NCI-H1092 treated with DMSO at 0.1 percent for 48 hours (cell line): ENCODE measurements around the gene TDRD12.
"Not testable (repeated sequence)": the region's sequence is repeated elsewhere in the genome, so short reads cannot be mapped to it uniquely, and the experiment has no call there.

Source experiments
- DNase-seq: peaks from one replicate; lab custom pipeline; 2025; lab: John Stamatoyannopoulos, UW

The TDRD12 gene

DNA sequence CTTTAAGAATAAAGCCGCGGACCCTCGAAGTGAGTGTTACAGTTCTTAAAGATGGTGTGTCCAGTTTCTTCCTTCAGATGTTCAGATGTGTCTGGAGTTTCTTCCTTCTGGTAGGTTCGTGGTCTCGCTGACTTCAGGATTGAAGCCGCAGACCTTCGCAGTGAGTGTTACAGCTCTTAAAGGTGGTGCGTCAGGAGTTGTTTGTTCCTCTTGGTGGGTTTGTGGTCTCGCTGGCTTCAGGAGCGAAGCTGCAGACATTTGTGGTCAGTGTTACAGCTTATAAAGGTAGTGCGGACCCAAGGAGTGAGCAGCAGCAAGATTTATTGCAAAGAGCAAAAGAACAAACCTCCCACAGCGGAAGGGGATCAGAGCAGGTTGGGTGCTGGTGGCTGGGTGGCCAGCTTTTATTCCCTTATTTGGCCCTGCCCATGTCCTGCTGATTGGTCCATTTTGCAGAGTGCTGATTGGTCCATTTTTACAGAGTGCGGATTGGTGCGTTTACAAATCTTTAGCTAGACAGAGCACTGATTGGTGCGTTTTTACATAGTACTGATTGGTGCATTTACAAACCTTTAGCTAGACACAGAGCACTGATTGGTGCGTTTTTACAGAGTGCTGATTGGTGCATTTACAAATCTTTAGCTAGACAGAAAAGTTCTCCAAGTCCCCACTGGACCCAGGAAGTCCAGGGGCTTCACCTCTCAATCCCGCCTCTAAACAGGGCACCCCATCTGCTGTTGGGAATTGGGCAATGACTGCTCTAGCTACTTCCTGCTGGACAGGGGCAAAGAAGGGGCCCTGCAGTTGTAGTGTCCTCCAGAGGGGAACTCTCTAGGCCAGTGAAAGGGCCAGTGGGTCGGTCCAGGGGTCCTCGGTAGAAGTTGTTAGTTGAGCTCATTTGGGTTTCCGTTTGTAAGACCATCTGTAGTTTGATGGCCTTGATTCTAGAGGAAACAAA, 26.1 kb upstream of the TDRD12 start:
- DNase-seq = not testable (repeated sequence)

DNA sequence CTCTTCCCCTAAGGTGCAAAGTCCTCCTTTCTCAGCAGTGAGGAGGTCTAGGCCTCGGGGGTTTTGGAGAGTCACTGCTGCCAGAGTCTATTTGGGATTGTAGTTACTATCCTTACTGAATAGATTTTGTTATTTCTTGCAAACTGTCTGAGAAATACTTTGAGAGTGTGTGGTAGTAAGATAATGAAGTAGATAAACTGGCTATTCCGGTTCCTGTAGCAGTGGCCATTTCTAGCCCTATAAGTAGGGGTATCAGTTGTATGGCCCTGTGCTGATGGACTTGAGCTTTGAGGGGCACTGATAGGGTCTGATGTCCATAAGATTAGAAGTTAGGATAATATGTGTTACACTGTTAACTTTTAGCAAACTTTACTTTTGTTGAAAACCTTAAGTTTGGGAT, 25.3 kb upstream of the TDRD12 start:
- DNase-seq = not testable (repeated sequence)

DNA sequence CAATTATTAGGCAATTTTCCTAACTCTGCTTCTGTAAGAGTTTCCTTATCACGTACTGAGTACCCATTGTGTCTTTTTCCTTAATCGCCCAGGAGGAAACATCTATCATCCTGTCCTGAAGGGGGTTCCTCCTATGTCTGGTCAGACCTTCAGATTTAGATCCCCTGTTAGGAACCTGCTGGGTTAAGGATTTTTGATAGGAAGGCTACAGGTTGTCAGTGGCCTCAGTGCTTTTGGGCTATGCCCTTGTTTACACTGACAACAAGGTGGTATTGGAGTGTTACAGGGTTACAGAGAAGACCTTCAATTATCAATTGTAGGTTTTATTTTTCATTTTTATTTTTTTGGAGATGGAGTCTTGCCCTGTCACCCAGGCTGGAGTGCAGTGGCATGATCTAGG, 24.7 kb upstream of the TDRD12 start:
- DNase-seq = not testable (repeated sequence)

DNA sequence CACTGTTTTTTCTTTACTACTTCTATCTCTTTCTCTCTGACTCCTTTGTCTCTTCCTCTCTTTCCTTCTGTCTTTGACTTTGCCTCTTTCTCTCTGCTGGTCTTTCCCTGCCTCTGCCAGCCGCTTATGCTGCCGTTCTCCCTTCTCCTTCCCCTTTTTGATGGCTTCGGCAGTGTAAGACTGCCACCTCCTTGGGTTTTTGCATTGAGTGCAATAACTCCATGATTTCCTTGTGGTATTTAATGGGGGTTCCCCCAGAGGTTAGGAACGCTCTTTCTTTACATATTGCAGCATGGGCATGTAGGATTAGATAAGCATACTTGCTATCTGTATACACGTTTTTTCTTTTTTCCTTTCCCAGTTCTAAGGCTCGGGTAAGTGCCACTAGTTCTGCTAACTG, 24.1 kb upstream of the TDRD12 start:
- not testable (repeated sequence) for DNase-seq

DNA sequence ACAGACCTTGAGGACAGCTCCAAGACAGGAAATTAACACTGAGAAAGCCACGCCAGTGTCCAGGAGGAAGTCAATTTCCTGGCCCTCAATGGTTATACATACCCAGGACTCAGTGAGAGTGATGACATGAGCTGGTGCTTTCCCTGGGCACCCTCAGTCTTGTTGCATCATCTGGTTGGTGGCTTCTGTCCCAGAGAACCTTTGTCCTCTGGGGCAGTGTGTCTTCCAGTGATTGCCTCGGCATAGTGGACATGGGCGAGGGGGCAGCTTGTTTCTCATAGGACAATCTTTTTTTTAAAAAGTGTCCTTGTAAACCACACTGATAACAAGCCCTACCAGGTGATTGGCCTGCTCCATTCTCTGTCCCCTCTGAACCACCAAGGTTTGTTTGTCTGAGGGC, 22.8 kb upstream of the TDRD12 start:
- DNase-seq = not testable (repeated sequence)

DNA sequence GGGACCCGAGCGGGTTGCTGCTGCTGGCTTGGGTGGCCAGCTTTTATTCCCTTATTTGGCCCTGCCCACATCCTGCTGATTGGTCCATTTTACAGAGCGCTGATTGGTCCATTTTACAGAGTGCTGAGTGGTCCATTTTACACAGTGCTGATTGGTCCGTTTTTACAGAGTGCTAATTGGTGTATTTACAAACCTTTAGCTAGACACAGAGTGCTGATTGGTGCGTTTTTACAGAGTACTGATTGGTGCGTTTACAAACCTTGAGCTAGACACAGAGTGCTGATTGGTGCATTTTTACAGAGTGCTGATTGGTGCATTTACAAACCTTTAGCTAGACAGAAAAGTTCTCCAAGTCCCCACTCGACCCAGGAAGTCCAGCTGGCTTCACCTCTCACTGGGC, 19.4 kb upstream of the TDRD12 start:
- DNase-seq = not testable (repeated sequence)

DNA sequence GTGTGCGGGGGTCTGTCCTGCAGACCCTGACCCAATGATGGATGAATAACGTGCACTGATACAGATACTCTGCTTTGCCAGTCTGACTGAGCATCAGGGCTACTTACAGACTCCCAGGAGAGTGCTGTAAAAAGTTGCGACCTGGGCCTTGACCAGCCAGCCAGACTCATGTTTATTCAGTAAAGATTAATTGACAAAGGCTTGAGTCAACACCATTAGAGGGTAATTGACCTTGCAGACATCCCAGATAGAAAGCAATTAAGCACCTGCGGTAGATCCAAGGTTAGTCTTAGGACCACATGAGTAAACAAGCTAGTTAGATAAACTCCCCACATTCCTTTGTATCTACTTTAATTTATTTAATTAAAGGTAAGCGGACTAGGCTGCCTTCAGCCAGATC, 17.6 kb upstream of the TDRD12 start:
- peak; percentile 12 for DNase-seq

DNA sequence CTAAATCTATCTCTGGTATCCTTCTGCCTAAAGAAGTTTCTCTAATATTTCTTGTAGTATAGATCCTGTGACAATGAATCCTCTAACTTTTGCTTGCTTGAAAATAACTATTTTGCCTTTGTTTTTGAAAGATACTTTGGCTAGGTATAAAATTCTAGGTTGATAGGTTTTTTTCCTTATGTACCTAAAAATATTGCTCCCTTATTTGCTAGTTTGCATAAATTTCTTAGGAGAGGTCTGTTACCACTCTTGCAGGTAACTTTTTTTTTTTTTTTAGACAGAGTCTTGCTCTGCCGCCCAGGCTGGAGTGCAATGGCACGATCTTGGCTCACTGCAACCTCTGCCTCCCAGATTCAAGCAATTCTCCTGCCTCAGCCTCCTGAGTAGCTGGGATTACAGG, 15.6 kb upstream of the TDRD12 start:
- DNase-seq = not testable (repeated sequence)

DNA sequence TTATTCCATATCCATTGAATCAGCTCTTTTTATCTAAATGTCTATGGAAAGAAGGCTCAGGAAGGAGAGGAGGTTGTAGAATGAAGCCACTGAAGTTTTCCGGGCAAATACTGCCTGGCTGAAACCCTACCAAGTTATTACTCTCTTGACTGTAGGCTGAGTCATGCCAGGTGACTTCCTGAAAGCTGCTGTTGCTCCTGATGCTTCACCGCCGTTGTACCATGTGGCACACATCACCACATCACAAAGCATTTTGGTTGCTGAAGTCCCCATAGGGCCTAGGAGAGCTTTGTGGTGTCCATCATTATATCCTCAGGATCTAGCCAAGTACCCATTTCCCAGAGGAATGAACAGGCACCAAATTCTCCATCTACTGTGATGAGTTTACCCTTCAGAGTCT, 11.1 kb upstream of the TDRD12 start:
- DNase-seq = no peak

DNA sequence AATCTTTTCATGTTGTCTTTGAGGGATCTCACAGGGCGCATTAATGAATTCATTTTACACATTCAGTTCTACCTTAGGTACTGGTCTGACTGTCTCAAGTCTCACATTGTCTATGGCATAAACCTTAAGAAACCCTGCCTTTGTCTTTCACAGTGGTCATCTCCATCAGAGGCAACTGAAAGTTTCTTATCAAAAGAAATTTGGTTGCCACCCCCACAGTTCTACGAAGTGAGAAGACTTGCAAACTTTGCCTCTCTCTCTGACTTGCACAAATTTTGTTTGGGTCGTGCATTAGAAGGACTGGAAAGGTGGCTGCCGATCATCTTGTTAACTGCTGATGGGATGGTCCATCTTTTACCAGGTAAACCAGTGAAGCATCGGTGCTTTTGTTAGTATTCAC, 10.5 kb upstream of the TDRD12 start:
- DNase-seq = no peak

DNA sequence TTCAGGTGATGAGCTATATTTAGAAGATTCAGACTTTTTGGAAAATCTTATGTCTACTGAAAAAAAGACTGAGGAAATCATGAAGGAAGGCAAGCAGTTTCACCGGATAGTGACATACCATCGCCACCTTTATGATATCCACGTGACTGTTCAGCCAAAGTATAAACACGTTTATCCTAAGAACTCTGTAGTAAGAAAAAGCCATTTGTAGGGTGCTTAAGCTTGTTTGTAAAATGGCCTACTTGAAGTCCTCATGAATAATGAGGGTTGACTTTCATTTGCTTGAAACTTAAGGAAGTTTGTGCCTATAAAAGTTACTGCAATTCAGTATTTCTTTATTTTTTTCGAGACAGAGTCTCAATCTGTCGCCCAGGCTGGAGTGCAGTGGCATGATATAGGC, 7.8 kb upstream of the TDRD12 start:
- no peak for DNase-seq

DNA sequence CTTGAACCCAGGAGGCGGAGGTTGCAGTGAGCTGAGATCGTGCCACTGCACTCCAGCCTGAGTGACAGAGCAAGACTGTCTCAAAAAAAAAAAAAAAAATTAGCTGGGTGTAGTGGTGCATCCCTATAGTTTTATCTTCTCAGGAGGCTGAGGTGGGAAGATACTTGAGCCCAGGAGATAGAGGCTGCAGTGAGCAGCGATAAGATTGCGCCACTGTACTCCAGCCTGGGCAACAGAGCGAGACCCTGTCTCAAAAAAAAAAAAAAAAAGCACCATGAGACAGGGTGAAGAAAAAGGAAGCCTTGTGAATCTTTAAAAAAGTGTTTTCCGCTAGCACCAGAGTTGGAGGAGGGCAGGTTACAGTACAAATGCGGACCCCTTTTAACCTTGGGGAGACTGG, 3.4 kb upstream of the TDRD12 start:
- not testable (repeated sequence) for DNase-seq

DNA sequence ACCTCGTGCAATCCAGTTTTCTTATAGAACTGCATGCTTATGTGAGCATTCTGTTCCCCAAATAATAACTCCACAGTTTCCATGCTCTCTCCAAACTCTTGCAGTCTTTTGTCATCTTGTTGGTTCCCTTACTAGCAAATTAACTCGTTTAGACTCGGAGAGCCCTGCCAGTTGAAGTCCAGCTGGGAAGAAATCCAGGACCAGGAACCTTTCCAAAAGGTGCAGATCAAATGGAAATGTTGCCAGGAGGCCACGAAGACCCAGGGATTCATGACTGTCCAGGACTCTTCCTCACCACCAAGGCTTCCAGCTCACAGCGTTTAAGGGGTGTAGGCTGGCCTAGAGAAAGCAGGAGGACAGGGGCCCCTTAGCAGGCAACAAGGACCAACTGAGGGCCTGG, 2.1 kb upstream of the TDRD12 start:
- no peak for DNase-seq

DNA sequence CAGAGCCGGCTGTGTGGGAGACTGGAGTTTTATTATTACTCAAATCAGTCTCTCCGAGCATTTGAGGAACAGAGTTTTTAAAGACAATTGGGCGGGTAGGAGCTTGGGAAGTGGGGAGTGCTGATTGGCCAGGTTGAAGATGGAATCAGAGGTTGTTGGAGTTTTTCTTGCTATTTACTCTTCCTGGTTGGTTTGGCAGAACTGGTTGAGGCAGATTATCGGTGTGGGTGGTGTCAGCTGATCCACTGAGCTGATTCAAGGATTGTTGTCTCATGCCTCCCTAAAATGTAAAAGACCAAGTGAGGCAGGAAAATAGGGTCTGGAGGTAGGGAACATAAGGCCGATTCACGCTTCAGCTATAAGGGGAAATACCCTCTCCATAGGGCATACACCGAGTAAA, 1.3 kb upstream of the TDRD12 start:
- no peak for DNase-seq

DNA sequence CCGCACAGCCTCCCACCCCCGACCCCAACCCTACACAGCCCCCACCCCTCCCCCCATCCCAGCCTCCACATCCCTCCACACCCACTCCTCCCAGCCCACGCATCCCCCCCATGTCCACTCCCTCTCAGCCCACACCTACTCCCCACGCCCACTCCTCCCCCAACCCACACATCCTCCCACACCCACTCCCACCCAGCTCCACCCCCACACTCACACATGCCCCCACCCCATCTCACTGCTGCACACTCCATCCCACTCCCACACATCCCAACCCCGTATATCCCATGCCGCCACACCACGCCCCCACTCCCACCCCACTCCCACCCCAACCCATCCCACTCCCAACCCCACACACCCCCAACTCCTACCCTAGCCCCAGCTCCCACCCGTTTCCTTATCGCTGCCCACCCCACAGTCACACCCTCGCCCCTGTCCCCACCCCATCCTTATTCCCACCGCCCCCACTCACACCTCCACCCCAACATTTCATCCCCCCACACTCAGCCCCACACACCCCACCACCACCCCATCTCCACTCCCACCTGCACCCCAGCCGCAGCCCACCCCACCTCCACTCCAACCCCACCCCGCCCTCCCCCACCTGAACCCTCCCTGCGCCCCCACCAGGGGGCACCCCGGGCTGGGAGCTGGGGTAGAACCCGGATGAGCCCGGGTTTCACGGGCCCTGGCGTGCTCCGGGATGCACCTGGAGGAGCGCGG, 809 bp downstream of the TDRD12 start:
- DNase-seq = no peak

DNA sequence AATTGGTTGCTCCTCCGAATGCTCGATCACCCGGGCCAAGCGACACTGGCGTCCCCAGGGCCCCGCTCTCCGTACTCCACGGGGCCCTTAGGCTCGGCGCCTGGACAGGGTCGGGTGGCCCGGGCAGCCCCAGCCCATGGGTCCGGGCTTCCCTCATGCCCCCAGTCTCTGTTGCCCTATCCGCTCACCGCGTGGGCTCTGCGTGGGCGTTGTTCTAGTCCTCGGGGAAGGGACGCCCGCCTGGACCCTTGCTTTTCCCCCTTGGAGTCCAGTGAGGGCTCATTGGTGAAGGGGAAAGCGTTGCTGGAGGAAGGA, 1.3 kb downstream of the TDRD12 start:
- no peak for DNase-seq

DNA sequence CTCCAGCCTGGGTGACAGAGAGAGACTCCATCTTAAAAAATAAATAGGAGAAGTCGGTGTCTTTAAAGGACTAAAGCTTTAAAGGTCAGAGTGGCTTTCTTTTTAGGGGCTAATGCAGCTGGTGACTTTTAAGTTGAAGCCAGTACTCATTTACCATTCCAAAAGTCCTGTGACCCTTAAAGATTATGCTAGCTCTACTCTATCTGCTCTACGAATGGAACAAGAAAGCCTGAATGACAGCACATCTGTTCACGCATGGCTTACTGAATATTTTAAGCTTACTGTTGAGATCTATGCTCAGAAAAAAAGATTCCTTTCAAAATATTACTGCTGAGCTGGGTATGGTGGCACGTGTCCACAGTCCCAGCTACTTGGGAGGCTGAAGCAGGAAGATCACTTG, 16.4 kb downstream of the TDRD12 start:
- no peak for DNase-seq

DNA sequence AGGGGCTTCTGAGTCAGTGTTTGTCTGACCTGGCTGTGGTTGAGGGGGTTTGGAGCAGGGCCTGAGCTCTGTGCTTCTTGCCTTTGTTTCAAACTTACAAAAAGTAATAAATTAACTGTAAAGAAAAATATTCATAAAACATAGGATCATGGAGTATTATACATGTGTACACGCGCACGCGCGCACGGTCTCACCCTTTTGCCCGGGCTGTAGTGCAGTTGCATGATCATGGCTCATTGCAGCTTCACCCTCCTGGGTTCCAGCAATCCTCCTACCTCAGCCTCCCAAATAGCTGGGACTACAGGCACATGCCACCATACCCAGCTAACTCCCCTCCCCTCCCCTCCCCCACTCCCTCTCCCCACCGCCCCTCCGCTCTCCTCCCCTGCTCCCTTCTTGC, 23.5 kb downstream of the TDRD12 start:
- DNase-seq = no peak

DNA sequence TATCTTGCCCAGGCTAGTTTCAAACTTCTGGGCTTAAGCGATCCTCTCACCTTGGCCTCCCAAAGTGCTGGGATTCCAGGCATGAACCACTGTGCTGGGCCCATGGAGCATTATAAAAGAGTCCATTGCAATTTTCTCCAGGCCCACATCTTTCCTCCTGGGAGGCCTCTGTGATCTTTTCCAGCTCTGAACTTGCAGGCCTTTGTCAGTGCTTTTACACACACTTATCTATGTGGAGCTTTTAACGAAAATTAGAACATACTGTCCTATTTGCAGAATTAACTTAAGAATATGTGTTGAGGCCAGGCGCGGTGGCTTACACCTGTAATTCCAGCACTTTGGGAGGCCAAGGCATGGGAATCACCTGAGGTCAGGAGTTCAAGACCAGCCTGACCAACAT, 23.9 kb downstream of the TDRD12 start:
- no peak for DNase-seq

DNA sequence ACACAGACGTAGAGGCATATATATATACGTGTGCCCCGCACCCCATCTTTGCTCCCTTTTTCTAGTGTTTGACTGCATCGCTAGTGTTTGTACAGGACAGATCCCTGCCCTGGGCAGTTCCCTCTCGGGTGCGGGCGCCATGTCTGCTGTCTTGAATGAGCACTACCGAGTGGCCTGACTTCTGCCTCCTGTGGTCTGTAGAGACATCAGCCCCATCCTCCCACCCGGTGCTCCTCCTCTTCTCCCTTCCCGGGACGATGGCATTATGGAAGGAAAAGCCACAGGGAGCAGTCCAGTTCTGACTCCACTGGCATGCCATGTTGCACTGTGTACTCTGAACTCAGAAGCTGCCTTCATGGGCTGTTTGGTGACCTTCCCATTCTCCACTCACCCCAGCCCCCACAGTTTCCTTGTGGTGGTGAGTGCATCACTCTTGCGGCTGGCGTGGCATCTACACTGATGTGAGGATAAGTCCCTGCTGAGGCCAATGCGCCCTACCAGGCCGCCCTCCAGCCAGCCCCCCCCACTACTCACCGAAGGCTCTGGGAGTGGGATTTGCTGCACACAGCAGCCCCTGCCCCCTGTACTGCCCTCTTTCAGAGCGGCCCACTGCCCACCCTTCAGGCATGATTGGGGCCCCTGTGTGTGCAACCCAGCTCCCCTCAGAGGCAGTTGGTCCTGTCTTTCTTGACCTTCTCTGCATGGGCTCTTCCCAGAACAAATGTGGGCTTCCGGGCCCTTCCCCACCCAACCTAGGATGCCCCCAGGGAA, 25.2 kb downstream of the TDRD12 start:
- DNase-seq = no peak

DNA sequence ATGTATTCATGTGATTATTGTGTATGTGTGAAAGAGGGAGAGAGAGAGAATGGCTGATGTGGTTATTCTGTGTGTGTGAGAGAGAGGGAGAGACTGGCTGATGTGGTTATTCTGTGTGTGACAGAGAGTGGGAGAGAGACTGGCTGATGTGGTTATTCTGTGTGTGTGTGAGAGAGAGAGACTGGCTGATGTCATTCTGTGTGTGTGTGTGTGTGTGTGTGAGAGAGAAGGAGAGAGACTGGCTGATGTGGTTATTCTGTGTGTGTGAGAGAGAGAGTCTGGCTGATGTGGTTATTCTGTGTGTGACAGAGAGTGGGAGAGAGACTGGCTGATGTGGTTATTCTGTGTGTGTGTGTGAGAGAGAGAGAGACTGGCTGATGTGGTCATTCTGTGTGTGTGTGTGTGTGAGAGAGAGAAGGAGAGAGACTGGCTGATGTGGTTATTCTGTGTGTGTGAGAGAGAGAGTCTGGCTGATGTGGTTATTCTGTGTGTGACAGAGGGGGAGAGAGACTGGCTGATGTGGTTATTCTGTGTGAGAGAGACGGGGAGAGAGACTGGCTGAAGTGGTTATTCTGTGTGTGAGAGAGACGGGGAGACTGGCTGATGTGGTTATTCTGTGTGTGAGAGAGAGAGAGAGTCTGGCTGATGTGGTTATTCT, 26.2 kb downstream of the TDRD12 start:
- DNase-seq = not testable (repeated sequence)

DNA sequence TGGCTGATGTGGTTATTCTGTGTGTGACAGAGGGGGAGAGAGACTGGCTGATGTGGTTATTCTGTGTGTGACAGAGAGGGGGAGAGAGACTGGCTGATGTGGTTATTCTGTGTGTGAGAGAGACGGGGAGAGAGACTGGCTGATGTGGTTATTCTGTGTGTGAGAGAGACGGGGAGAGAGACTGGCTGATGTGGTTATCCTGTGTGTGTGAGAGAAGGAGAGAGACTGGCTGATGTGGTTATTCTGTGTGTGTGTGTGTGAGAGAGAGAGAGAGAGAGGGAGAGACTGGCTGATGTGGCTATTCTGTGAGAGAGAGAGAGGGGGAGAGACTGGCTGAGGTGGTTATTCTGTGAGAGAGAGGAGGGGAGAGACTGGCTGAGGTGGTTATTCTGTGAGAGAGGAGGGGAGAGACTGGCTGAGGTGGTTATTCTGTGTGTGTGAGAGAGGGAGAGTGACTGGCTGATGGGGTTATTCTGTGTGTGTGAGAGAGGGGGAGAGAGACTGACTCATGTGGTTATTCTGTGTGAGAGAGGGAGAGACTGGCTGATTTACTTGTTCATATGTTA, 27.1 kb downstream of the TDRD12 start:
- peak; percentile 23 for DNase-seq
